ENCODE data around the gene PADI4.
A peak's percentile ranks its signal among the peaks of the same experiment; 100 is the strongest.

PADI4 gene

GRCh38 chr1:17278996-17279830, 28.8 kb upstream of the PADI4 start:
- no peak overlapping the region for H3K4me3 ChIP-seq (ENCODE audit: low read depth, low read length)
- DNase-seq (ENCODE audit: low read depth), result no peak
- TF ChIP-seq, protein P1, sequence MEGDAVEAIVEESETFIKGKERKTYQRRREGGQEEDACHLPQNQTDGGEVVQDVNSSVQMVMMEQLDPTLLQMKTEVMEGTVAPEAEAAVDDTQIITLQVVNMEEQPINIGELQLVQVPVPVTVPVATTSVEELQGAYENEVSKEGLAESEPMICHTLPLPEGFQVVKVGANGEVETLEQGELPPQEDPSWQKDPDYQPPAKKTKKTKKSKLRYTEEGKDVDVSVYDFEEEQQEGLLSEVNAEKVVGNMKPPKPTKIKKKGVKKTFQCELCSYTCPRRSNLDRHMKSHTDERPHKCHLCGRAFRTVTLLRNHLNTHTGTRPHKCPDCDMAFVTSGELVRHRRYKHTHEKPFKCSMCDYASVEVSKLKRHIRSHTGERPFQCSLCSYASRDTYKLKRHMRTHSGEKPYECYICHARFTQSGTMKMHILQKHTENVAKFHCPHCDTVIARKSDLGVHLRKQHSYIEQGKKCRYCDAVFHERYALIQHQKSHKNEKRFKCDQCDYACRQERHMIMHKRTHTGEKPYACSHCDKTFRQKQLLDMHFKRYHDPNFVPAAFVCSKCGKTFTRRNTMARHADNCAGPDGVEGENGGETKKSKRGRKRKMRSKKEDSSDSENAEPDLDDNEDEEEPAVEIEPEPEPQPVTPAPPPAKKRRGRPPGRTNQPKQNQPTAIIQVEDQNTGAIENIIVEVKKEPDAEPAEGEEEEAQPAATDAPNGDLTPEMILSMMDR (IDR thresholded peaks at IDR 0.05; ENCODE audit: low read depth, low read length), result no peak
- TF ChIP-seq POLR2A (IDR thresholded peaks at IDR 0.05; ENCODE audit: extremely low read depth, insufficient read length) (no peak), MAX (IDR thresholded peaks at IDR 0.05; ENCODE audit: low read depth, low read length) (no peak), MYC (IDR thresholded peaks at IDR 0.05; ENCODE audit: low read depth, low read length) (no peak)

- TF ChIP-seq POLR2A (IDR thresholded peaks at IDR 0.05; ENCODE audit: extremely low read depth, insufficient read length) (no peak), MAX (IDR thresholded peaks at IDR 0.05; ENCODE audit: low read depth, low read length) (no peak)
- TF ChIP-seq, protein P1 (IDR thresholded peaks at IDR 0.05; ENCODE audit: low read depth, low read length), result no peak
- no peak overlapping the region for H3K4me3 ChIP-seq (ENCODE audit: low read depth, low read length)
- DNase-seq (ENCODE audit: low read depth), result no peak
Observed at GRCh38 chr1:17280436-17280835, 27.6 kb upstream of the PADI4 start.

- peak; percentile 41 for DNase-seq (ENCODE audit: low read depth)
- TF ChIP-seq, protein P1 (IDR thresholded peaks at IDR 0.05; ENCODE audit: low read depth, low read length), result no peak
- TF ChIP-seq MAX (IDR thresholded peaks at IDR 0.05; ENCODE audit: low read depth, low read length), result peak; percentile 64; the same call in 1 of the 2 replicates
- H3K4me3 ChIP-seq (ENCODE audit: low read depth, low read length), result no peak overlapping the region
Observed at GRCh38 chr1:17280894-17281293, 27.1 kb upstream of the PADI4 start.

- peak; percentile 98 for DNase-seq (ENCODE audit: low read depth)
Observed at GRCh38 chr1:17281775-17282181, 26.2 kb upstream of the PADI4 start.

GRCh38 chr1:17282836-17283235, 25.2 kb upstream of the PADI4 start:
- DNase-seq (ENCODE audit: low read depth), result no peak
- TF ChIP-seq, protein P1 (IDR thresholded peaks at IDR 0.05; ENCODE audit: low read depth, low read length), result no peak
- TF ChIP-seq MAX (IDR thresholded peaks at IDR 0.05; ENCODE audit: low read depth, low read length) (no peak), POLR2A (IDR thresholded peaks at IDR 0.05; ENCODE audit: extremely low read depth, insufficient read length) (no peak), MYC (IDR thresholded peaks at IDR 0.05; ENCODE audit: low read depth, low read length) (no peak)
- H3K4me3 ChIP-seq (ENCODE audit: low read depth, low read length), result no peak overlapping the region

More at GRCh38 chr1:17281775-17282181, 26.2 kb upstream of the PADI4 start:
- no peak overlapping the region for H3K4me3 ChIP-seq (ENCODE audit: low read depth, low read length)
- TF ChIP-seq MAX (IDR thresholded peaks at IDR 0.05; ENCODE audit: low read depth, low read length) (no peak), POLR2A (IDR thresholded peaks at IDR 0.05; ENCODE audit: extremely low read depth, insufficient read length) (no peak), MYC (IDR thresholded peaks at IDR 0.05; ENCODE audit: low read depth, low read length) (peak; percentile 74)

GRCh38 chr1:17286646-17287045, 21.4 kb upstream of the PADI4 start:
- DNase-seq (ENCODE audit: low read depth), result no peak
- H3K4me3 ChIP-seq (ENCODE audit: low read depth, low read length), result no peak overlapping the region
- TF ChIP-seq MYC (IDR thresholded peaks at IDR 0.05; ENCODE audit: low read depth, low read length), result no peak
- TF ChIP-seq MAX (IDR thresholded peaks at IDR 0.05; ENCODE audit: low read depth, low read length), result no peak
- TF ChIP-seq POLR2A (IDR thresholded peaks at IDR 0.05; ENCODE audit: extremely low read depth, insufficient read length), result no peak
- TF ChIP-seq, protein P1 (IDR thresholded peaks at IDR 0.05; ENCODE audit: low read depth, low read length), result no peak

All from NB4 (cell line).